ENCODE data around the gene TAF6L.
"Not testable (repeated sequence)": the region's sequence is repeated elsewhere in the genome, so short reads cannot be mapped to it uniquely, and the experiment has no call there.

TAF6L gene

DNA sequence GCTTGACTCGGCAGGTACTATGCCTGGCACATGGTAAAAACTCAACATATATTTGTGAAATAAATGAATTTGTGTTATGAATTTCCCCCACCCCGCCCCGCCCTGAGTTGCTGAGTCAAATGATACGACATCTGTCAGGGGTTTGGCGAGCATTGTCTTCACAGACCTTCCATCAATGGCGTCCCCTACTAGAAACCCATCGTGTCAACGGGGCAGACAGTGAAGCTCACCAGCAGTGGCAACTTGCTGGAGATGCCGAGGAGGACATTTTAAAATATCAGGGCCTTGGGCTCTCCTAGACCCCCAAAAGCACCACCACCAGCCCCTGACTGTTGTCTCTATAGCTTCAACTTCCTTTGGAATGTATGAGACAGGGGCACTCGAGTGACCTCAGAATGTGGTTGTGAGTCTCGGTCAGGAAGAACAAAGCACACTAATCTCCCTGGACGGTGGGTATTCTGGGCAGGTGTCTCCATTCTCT lies 34.8 kb downstream of the TAF6L start:
- no peak for DNase-seq

DNA sequence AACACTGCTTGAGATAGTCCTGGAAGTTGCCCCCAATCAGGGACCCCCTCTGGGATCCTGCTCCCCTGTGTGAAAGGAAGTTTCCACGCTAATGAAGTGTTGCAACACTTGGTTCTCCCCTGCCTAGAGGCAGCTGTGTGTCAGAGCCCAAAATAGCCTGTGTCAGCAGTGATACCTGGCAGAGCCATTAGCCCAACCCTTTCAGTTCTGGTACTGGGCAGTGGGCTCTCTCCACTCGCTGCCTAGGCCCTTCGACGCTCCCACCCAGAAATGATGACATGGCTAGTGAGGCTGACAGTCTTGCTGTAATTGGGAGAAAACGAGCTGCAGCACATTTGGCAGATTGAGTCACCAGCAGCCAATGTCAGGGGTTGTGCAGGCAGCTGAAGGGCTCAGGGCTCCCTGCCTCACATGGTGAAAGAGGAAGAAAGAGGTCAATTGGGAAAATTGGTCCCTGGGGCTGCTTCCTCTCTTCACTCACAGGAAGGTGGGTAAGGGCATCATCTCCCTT lies 35.5 kb downstream of the TAF6L start:
- no peak for DNase-seq

DNA sequence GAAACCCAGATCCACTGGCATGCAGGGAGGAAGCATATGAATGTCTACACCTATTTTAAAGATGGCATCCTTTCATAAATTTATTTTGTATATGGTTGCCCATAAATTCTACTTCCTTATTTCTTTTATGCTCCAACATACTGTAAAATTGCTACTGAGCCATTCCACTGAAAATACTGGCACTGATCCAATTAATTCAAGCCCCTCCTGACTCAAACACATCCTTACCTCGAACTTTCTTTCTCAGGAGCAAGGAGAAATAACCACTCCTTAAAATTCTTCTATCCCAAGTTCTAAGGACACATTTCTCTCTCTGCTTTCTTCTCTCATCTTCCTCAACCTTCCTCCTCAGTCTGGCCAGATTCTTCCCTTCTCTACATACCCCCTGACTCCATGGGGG lies 39.6 kb downstream of the TAF6L start:
- DNase-seq, result no peak

DNA sequence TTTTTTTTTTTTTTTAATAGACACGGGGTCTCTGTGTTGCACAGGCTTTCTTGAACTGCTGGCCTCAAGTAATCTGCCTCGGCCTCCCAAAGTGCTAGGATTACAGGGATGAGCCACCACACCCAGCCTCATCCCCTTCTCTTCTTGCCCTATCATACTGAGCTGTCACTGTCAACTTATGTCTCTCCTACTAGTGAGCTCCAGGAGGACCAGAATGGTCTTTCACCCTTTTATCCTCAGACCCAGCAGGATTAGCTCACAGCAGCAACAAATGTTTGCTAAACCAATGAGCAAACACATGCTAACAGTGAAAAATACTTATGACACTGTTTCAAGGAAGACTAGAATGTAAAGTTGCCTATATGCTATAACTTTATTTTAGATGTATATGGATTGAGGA lies 40.5 kb downstream of the TAF6L start:
- no peak for DNase-seq

DNA sequence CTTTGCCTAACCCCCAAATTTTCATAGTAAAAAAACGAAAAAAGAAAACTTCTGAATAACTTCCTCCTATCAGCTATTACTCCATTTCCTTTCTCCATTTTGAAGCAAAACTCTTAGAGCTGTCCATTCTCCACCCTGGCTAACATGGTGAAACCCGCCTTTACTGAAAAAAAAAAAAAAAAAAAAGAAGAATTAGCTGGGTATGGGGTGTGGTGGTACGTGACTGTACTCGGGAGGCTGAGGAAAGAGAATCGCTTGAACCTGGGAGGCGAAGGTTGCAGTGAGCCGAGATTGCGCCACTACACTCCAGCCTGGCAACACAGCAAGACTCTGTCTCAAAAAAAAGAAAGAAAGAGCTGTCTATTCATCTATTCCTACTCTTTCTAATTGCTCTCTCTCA lies 45.4 kb downstream of the TAF6L start:
- DNase-seq, result no peak

DNA sequence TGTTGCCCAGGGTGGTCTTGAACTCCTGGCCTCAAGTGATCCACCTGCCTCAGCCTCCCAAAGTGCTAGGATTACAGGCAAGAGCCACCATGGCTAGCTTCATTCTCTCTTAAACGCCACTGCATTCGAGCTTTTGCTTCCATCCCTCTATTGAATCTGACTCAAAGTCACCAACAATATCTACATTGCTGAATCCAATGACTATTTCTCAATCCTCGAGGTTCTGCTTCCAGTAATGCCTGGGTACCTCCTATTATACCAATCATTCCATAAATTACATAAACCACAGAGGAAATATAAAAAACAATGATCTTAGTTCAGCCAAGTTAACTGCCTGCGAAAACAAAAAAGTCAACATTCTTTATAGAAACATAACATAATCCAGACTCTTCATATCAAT lies 45.9 kb downstream of the TAF6L start:
- no peak for DNase-seq

DNA sequence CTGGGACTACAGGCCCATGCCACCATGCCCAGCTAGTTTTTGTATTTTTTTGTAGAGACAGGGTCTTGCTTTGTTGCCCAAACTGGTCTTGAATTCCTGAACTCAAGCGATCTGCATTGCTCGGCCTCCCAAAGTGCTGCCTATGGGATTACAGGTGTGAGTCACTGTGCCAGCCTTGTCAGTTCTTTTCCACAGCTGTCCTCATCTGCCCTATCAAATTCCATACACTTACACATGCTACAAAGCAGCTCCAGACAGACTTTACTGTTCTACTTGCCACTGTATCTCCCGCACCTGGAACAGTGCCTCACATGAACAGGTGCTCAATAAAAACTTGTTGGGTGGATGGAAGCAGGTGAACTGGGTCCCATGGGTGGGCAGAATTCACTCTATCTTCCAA lies 52.5 kb downstream of the TAF6L start:
- no peak for DNase-seq

DNA sequence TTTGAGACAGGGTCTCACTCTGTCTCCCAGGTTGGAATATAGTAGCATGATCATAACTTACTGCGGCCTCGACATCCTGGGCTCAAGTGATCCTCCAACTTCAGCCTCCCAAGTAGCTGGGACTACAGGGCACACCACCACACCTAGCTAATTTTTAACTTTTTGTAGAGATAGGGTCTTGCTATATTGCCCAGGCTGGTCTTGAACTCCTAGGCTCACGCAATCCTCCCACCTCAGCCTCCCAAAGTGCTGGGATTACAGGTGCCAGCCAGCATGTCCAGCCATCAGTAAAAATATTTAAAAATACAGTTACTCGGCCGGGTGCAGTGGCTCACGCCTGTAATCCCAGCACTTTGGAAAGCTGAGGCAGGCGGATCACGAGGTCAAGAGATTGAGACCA lies 56.9 kb downstream of the TAF6L start:
- DNase-seq, result not testable (repeated sequence)

DNA sequence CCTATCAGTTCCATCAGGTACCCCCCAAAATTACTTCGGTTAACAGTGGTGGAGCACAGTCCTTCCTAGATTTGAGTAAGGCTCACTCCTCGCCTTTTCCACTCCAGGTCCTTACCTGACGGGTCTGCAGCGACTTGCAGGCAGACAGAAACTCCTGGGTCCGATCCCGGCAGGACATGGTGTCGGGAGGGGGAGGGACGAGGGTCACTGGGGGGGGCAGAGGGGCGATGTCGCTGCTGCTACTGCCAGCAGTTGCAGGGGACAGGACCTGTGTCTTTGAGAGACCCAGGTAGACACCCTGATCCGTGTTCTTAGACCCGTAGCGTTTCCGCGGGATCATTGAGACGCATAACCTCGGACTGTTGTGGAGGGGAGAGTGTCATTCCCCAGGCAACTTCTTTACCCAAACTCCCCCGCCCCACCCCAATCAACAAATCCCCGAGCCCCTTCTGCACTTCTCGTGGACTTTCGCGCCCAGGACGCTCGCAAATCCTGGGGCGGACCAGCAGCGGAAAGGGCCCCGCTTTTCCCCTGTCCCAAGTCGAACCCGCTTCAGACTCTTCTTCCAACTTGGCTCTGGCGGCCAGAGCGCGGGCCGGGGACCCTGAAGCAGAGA lies 59.8 kb downstream of the TAF6L start:
- no peak for DNase-seq

DNA sequence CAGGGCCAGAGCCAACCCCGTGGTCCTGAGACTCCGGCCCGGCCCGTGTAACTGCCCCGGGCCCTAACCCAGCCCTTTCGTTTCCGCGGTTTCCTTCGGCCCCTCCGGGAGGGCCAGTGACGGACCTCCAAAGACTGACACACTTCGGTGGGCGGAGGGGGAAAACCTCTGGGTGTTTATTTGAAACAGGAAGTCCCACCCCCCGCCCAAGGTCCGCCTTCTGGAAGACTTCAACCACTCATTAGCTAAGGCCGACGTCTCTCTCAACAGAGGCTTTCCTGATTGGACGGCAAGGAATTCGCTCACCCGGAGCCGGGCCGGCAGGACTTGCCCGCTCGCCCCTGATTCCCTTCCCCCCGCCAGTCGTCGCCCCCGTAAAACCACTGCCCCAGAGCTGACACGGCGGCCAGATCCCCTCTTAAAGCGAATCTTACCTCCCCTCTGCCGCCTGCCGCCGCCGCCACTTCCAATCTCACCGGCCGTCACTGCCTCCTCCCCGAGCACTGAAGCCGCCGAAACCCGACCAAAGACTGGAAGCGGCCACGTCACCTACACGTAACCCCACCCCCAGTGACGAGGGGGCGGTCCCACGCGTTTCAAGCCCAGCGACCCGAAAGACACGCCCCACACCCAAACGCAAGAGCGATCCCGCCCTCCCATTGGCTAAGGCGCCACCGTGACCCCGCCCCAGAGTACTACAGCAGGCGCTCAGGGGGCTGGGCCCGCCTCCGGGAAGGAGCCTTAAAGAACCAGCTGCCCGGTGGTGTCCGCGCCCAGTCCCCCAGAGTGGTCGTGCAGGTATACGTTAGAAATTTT lies 60.5 kb downstream of the TAF6L start, which contains the start of gene STX5:
Gene STX5 (minus strand): TSS at position 532 of the 816 bp plus-strand sequence. CDS start 808 bp downstream, outside the sequence.
- DNase-seq, result peak; percentile 99

DNA sequence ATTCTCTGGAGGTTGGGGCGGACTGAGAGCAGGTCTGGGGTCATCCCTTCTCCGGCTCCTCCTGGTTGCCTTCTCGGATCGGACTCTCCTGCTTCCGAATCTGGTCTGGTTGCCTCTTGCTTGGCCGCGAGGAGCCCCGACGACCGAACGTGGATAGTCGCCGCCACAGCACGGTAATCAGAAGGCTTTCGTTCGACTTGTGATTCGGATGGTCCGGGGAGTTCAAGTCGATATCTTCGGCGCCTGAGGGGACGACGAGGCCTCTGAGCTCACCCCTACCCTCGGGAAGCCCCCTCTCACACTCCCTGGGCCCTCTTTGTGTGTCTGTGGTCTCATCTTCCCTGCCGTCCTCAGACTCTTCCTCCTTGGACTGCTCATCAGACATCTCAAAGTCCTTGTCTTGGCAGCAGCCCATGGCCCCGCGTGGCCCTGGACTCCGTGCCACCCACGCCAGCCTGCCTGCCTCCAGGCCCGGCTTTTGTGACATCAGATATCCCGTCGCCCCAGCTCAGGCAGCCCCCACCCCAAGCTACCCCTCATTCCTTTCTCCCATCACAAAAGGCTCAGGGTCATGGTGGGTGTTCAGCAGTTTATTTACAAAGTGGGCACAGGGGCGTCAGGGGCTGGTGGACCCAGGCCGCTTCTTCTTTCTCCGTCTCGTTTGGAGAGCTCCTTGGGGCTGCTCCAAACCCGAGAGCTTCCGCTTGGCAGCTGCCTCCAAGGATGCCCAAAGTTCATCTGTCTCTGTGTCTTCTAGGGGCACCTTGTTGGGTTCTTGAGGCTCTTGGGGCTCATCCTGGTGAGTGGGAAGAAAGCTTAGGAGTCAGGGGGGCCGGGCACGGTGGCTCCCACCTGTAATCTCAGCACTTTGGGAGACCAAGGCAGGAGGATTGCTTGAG lies 61.4 kb downstream of the TAF6L start, which contains the start of gene TEX54:
Gene TEX54 (minus strand): TSS at position 506 of the 899 bp plus-strand sequence.
- no peak for DNase-seq

DNA sequence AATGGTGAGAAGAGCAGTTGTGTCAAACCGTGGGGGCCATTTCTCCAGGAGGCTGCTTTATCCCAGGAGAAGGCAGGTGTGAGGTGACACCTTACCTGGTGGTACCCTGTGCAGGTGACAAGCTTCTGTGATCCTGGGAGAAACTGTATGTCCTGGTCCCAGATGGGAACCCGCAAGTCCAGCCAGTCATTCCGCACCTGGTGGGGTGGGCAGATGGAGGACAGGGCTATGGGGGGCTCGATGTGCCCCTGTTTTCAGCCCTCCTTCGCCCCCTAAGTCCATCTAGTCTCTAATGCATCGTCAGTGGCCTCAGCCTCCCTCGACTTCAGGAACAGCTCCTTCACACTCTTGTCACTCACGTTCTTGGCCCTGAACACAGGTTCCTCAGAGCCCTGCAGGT lies 64.1 kb downstream of the TAF6L start:
- no peak for DNase-seq
